HL-60 (cell line): ENCODE data around the gene TNS2.
"Not testable (repeated sequence)": the region's sequence is repeated elsewhere in the genome, so short reads cannot be mapped to it uniquely, and the experiment has no call there.

ENCODE experiments used
- DNase-seq, 2 experiments: peaks; one replicate each; pipeline ENCODE4 v3.0.0-alpha.2; 2010 to 2020; ENCODE audit warnings: low read depth in 1 of 2, low spot score in 1 of 2
- H3K27ac ChIP-seq: fragments of 250-450 bp; sonication (Bioruptor Pico); replicated peaks from 2 replicates; pipeline ENCODE4 v1.5.1; 2020; ENCODE audit warnings: mild to moderate bottlenecking, moderate library complexity
- H3K27me3 ChIP-seq: fragments of 250-450 bp; sonication (Bioruptor Pico); 2 replicates; pipeline ENCODE4 v1.5.1; 2021; ENCODE audit warnings: mild to moderate bottlenecking, moderate library complexity; ENCODE audit not compliant: insufficient read depth, poor library complexity, severe bottlenecking
- H3K4me3 ChIP-seq: replicated peaks from 2 replicates; pipeline ENCODE4 v1.5.1; 2011; ENCODE audit warnings: mild to moderate bottlenecking, control low read depth, low read length; ENCODE audit not compliant: insufficient read depth
- CTCF ChIP-seq: IDR thresholded peaks from one replicate; pipeline ENCODE4 v1.5.1; 2011; ENCODE audit warnings: low read length, control low read depth, inconsistent platforms; ENCODE audit not compliant: insufficient read depth
- GABPA ChIP-seq: IDR thresholded peaks from 2 replicates; pipeline ENCODE4 v1.6.1; 2012; ENCODE audit warnings: low read depth
- POLR2AphosphoS5 ChIP-seq: IDR thresholded peaks from 2 replicates; pipeline ENCODE4 v1.6.1; 2012; ENCODE audit warnings: low read depth
- REST ChIP-seq: IDR thresholded peaks from 2 replicates; pipeline ENCODE4 v1.6.1; 2012; ENCODE audit warnings: low read depth; ENCODE audit not compliant: insufficient replicate concordance
- SPI1 ChIP-seq: IDR thresholded peaks from 2 replicates; pipeline ENCODE4 v1.6.1; 2012; ENCODE audit warnings: low read depth, mild to moderate bottlenecking, borderline replicate concordance

TNS2 gene

GRCh38 chr12:53105712-53106439 is 56.0 kb downstream of the TNS2 start:
- no peak for TF ChIP-seq REST
- TF ChIP-seq GABPA, result no peak
- no peak for TF ChIP-seq SPI1
- TF ChIP-seq CTCF, result no peak
- no peak for TF ChIP-seq POLR2AphosphoS5
- Histone ChIP-seq H3K27me3 (no peaks in the 10 kb centered on the region), H3K27ac (no peak overlapping the region), H3K4me3 (no peak overlapping the region)
- DNase-seq, result no peak

- no peak for DNase-seq
- Histone ChIP-seq H3K27ac (no peak overlapping the region), H3K4me3 (no peak overlapping the region), H3K27me3 (no peaks in the 10 kb centered on the region)
- no peak for TF ChIP-seq GABPA
- TF ChIP-seq POLR2AphosphoS5, result no peak
- TF ChIP-seq SPI1, result no peak
- TF ChIP-seq CTCF, result no peak
- no peak for TF ChIP-seq REST
Observed at GRCh38 chr12:53107122-53107521, 57.3 kb downstream of the TNS2 start.

GRCh38 chr12:53112431-53112830 is 62.6 kb downstream of the TNS2 start:
- H3K4me3 ChIP-seq, H3K27me3 ChIP-seq: not testable (repeated sequence)
- peak overlapping the region; percentile 51 for H3K27ac ChIP-seq
- peak in 1 of 2 experiments; percentile 52 for DNase-seq

- no peak overlapping the region; the same call in 1 of the 2 replicates for H3K27ac ChIP-seq
- no peaks in the 10 kb centered on the region for H3K27me3 ChIP-seq
- no peak for TF ChIP-seq POLR2AphosphoS5
- no peak for TF ChIP-seq GABPA
- no peak for TF ChIP-seq REST
- TF ChIP-seq CTCF, result no peak
- no peak for TF ChIP-seq SPI1
- DNase-seq, result no peak
- no peak overlapping the region for H3K4me3 ChIP-seq
Observed at GRCh38 chr12:53113136-53113705, 63.4 kb downstream of the TNS2 start.
